Upper lobe of left lung (tissue), 4 donors: ENCODE data around the gene SCFD2.
"Not testable (repeated sequence)": the region's sequence is repeated elsewhere in the genome, so short reads cannot be mapped to it uniquely, and the experiment has no call there.

Source experiments
- CTCF ChIP-seq, 6 experiments: fragments of 450-650 bp in 4 of 6; fragments of 200-600 bp in 2 of 6; sonication (generic) in 2 of 6; IDR thresholded peaks; one replicate each; pipeline ENCODE4 v1.5.1; 2016 to 2019; ENCODE audit warnings: antibody characterized with exemption in 6 of 6
- EP300 ChIP-seq, 4 donors: sonication (generic); formaldehyde crosslinking; IDR thresholded peaks; one replicate each; pipeline ENCODE4 v1.5.1; 2017; ENCODE audit warnings: antibody characterized with exemption in 4 of 4, control low read depth in 2 of 4

- TF ChIP-seq CTCF, EP300 (IDR thresholded peaks at IDR 0.05): not testable (repeated sequence)
Observed at GRCh38 chr4:53238352-53238751, 127.5 kb downstream of the SCFD2 start.
